Measurements from ENCODE around the gene PRSS12. TPM values are rescaled to one million over a fixed set of nuclear protein-coding genes. Genes with fewer than 3 reads are reported as not detected.

Gene PRSS12
- not detected for total RNA-seq

GRCh38 chr4:118352843-118353533, at the start of gene PRSS12:
Gene PRSS12, minus strand, starts transcription at chr4:118353003. Its CDS starts 283 bp downstream, at chr4:118352720.

